ENCODE measurements around the gene RFX1.

GRCh38 chr19:13980340-13980739 is 25.8 kb downstream of the RFX1 start:
- TF ChIP-seq CTCF (IDR thresholded peaks at IDR 0.05) = no peak
- TF ChIP-seq EP300 (IDR thresholded peaks at IDR 0.05) = no peak

All from suprapubic skin (tissue), 3 donors.